ENCODE data around the gene RPL3.

The RPL3 gene

GRCh38 chr22:39268645-39269044 lies 50.8 kb downstream of the RPL3 start:
- no peak overlapping the region for H3K23ac ChIP-seq (ENCODE audit: low read length in 2 of 2)
- H3K14ac ChIP-seq (ENCODE audit: low read length in 2 of 2) = no peak overlapping the region
- H2BK5ac ChIP-seq (ENCODE audit: low read depth, low read length, poor library complexity, severe bottlenecking) = no peak overlapping the region
- H3K4ac ChIP-seq (ENCODE audit: low read depth in 1 of 2, low read length in 2 of 2) = no peak overlapping the region
- no peak overlapping the region for H3K4me2 ChIP-seq (ENCODE audit: low read length, poor library complexity, severe bottlenecking)
- H3K36me3 ChIP-seq (ENCODE audit: control insufficient read depth in 1 of 2, insufficient read depth in 2 of 2, low read depth in 1 of 2, low read length in 2 of 2) = no peaks in the 10 kb centered on the region
- 89% methylated on average over 7 of the region's 7 CpGs for WGBS
- no peak overlapping the region for H2BK12ac ChIP-seq (ENCODE audit: low read length in 2 of 2)
- H2AFZ ChIP-seq (ENCODE audit: low read depth, low read length) = no peak overlapping the region
- DNase-seq = no peak
- H3K4me3 ChIP-seq (ENCODE audit: insufficient read depth in 1 of 2, low read depth in 1 of 2, low read length in 2 of 2) = no peak overlapping the region
- no peaks in the 10 kb centered on the region for H3K9me3 ChIP-seq (ENCODE audit: control insufficient read depth, low read length)
- no peaks in the 10 kb centered on the region for H3K79me1 ChIP-seq (replicated peaks; ENCODE audit: low read length, poor library complexity, severe bottlenecking)
- no peak overlapping the region for H4K8ac ChIP-seq (ENCODE audit: low read length)
- H3K27me3 ChIP-seq (ENCODE audit: control insufficient read depth in 1 of 2, insufficient read depth in 1 of 2, low read length in 2 of 2) = no peaks in the 10 kb centered on the region
- no peak overlapping the region for H3K18ac ChIP-seq (ENCODE audit: low read depth in 1 of 2, low read length in 2 of 2)
- no peak overlapping the region for H2BK15ac ChIP-seq (ENCODE audit: low read depth, poor library complexity, severe bottlenecking)
- H3K4me1 ChIP-seq (ENCODE audit: control insufficient read depth, insufficient read depth, low read depth, low read length) = peaks cover 13% of the 10 kb centered on the region
- no peak overlapping the region for H3K27ac ChIP-seq (ENCODE audit: low read length, poor library complexity, severe bottlenecking)
- H4K91ac ChIP-seq (ENCODE audit: low read length) = no peak overlapping the region
- H2BK120ac ChIP-seq (ENCODE audit: low read depth, low read length) = no peak overlapping the region
- H2AK5ac ChIP-seq (ENCODE audit: low read length, severe bottlenecking) = peak overlapping the region; percentile 15
- no peak overlapping the region for H3K9ac ChIP-seq (ENCODE audit: low read length)

- Histone ChIP-seq H3K79me1 (replicated peaks; ENCODE audit: low read length, poor library complexity, severe bottlenecking) (no peaks in the 10 kb centered on the region), H3K4me2 (ENCODE audit: low read length, poor library complexity, severe bottlenecking) (no peak overlapping the region), H3K18ac (ENCODE audit: low read depth in 1 of 2, low read length in 2 of 2) (no peak overlapping the region), H2BK12ac (ENCODE audit: low read length in 2 of 2) (no peak overlapping the region), H4K8ac (ENCODE audit: low read length) (no peak overlapping the region), H3K9ac (ENCODE audit: low read length) (no peak overlapping the region), H2BK15ac (ENCODE audit: low read depth, poor library complexity, severe bottlenecking) (no peak overlapping the region), H3K27ac (ENCODE audit: low read length, poor library complexity, severe bottlenecking) (no peak overlapping the region), H2BK120ac (ENCODE audit: low read depth, low read length) (no peak overlapping the region), H3K27me3 (ENCODE audit: control insufficient read depth in 1 of 2, insufficient read depth in 1 of 2, low read length in 2 of 2) (no peaks in the 10 kb centered on the region), H2AK5ac (ENCODE audit: low read length, severe bottlenecking) (no peak overlapping the region), H3K14ac (ENCODE audit: low read length in 2 of 2) (no peak overlapping the region), H3K23ac (ENCODE audit: low read length in 2 of 2) (no peak overlapping the region), H3K4ac (ENCODE audit: low read depth in 1 of 2, low read length in 2 of 2) (no peak overlapping the region), H3K36me3 (ENCODE audit: control insufficient read depth in 1 of 2, insufficient read depth in 2 of 2, low read depth in 1 of 2, low read length in 2 of 2) (no peaks in the 10 kb centered on the region), H2AFZ (ENCODE audit: low read depth, low read length) (no peak overlapping the region), H3K4me1 (ENCODE audit: control insufficient read depth, insufficient read depth, low read depth, low read length) (peaks cover 13% of the 10 kb centered on the region), H2BK5ac (ENCODE audit: low read depth, low read length, poor library complexity, severe bottlenecking) (no peak overlapping the region), H4K91ac (ENCODE audit: low read length) (no peak overlapping the region), H3K4me3 (ENCODE audit: insufficient read depth in 1 of 2, low read depth in 1 of 2, low read length in 2 of 2) (no peak overlapping the region), H3K9me3 (ENCODE audit: control insufficient read depth, low read length) (no peaks in the 10 kb centered on the region)
- no peak for DNase-seq
- 95% methylated on average over 7 of the region's 8 CpGs for WGBS
These were observed 51.4 kb downstream of the RPL3 start for GRCh38 chr22:39267974-39268373.

GRCh38 chr22:39266398-39267030 lies 52.9 kb downstream of the RPL3 start:
- H2BK15ac ChIP-seq (ENCODE audit: low read depth, poor library complexity, severe bottlenecking) = no peak overlapping the region
- 74% methylated on average over 12 of the region's 12 CpGs for WGBS

GRCh38 chr22:39265143-39265886 lies 54.1 kb downstream of the RPL3 start:
- H3K9ac ChIP-seq (ENCODE audit: low read length) = no peak overlapping the region
- H3K4me2 ChIP-seq (ENCODE audit: low read length, poor library complexity, severe bottlenecking) = no peak overlapping the region
- no peak overlapping the region for H2BK15ac ChIP-seq (ENCODE audit: low read depth, poor library complexity, severe bottlenecking)
- no peak overlapping the region for H3K27ac ChIP-seq (ENCODE audit: low read length, poor library complexity, severe bottlenecking)
- H2BK120ac ChIP-seq (ENCODE audit: low read depth, low read length) = no peak overlapping the region
- H2BK5ac ChIP-seq (ENCODE audit: low read depth, low read length, poor library complexity, severe bottlenecking) = no peak overlapping the region
- DNase-seq = no peak
- H3K27me3 ChIP-seq (ENCODE audit: control insufficient read depth in 1 of 2, insufficient read depth in 1 of 2, low read length in 2 of 2) = no peaks in the 10 kb centered on the region
- no peak overlapping the region for H4K91ac ChIP-seq (ENCODE audit: low read length)
- H3K4me1 ChIP-seq (ENCODE audit: control insufficient read depth, insufficient read depth, low read depth, low read length) = peaks cover 13% of the 10 kb centered on the region
- WGBS = 92% methylated on average over 23 of the region's 23 CpGs
- no peaks in the 10 kb centered on the region for H3K36me3 ChIP-seq (ENCODE audit: control insufficient read depth in 1 of 2, insufficient read depth in 2 of 2, low read depth in 1 of 2, low read length in 2 of 2)
- H3K23ac ChIP-seq (ENCODE audit: low read length in 2 of 2) = no peak overlapping the region
- H2BK12ac ChIP-seq (ENCODE audit: low read length in 2 of 2) = no peak overlapping the region
- no peak overlapping the region for H2AK5ac ChIP-seq (ENCODE audit: low read length, severe bottlenecking)
- no peak overlapping the region for H3K4ac ChIP-seq (ENCODE audit: low read depth in 1 of 2, low read length in 2 of 2)
- no peak overlapping the region for H2AFZ ChIP-seq (ENCODE audit: low read depth, low read length)
- H3K18ac ChIP-seq (ENCODE audit: low read depth in 1 of 2, low read length in 2 of 2) = no peak overlapping the region
- H3K79me1 ChIP-seq (replicated peaks; ENCODE audit: low read length, poor library complexity, severe bottlenecking) = no peaks in the 10 kb centered on the region
- H3K4me3 ChIP-seq (ENCODE audit: insufficient read depth in 1 of 2, low read depth in 1 of 2, low read length in 2 of 2) = no peak overlapping the region
- H3K14ac ChIP-seq (ENCODE audit: low read length in 2 of 2) = no peak overlapping the region
- peaks cover 8% of the 10 kb centered on the region for H3K9me3 ChIP-seq (ENCODE audit: control insufficient read depth, low read length)
- H4K8ac ChIP-seq (ENCODE audit: low read length) = no peak overlapping the region

More at GRCh38 chr22:39266398-39267030, 52.9 kb downstream of the RPL3 start:
- H3K4me1 ChIP-seq (ENCODE audit: control insufficient read depth, insufficient read depth, low read depth, low read length) = peaks cover 13% of the 10 kb centered on the region
- H2AFZ ChIP-seq (ENCODE audit: low read depth, low read length) = no peak overlapping the region
- H3K18ac ChIP-seq (ENCODE audit: low read depth in 1 of 2, low read length in 2 of 2) = no peak overlapping the region
- no peak overlapping the region for H2BK12ac ChIP-seq (ENCODE audit: low read length in 2 of 2)
- H3K4me2 ChIP-seq (ENCODE audit: low read length, poor library complexity, severe bottlenecking) = no peak overlapping the region
- H3K27ac ChIP-seq (ENCODE audit: low read length, poor library complexity, severe bottlenecking) = no peak overlapping the region
- H2BK5ac ChIP-seq (ENCODE audit: low read depth, low read length, poor library complexity, severe bottlenecking) = no peak overlapping the region
- H3K4me3 ChIP-seq (ENCODE audit: insufficient read depth in 1 of 2, low read depth in 1 of 2, low read length in 2 of 2) = no peak overlapping the region
- peaks cover 4% of the 10 kb centered on the region for H3K9me3 ChIP-seq (ENCODE audit: control insufficient read depth, low read length)
- H3K36me3 ChIP-seq (ENCODE audit: control insufficient read depth in 1 of 2, insufficient read depth in 2 of 2, low read depth in 1 of 2, low read length in 2 of 2) = no peaks in the 10 kb centered on the region
- H3K79me1 ChIP-seq (replicated peaks; ENCODE audit: low read length, poor library complexity, severe bottlenecking) = no peaks in the 10 kb centered on the region
- H3K23ac ChIP-seq (ENCODE audit: low read length in 2 of 2) = no peak overlapping the region
- H2BK120ac ChIP-seq (ENCODE audit: low read depth, low read length) = no peak overlapping the region
- H3K14ac ChIP-seq (ENCODE audit: low read length in 2 of 2) = no peak overlapping the region
- H3K9ac ChIP-seq (ENCODE audit: low read length) = no peak overlapping the region
- H3K4ac ChIP-seq (ENCODE audit: low read depth in 1 of 2, low read length in 2 of 2) = no peak overlapping the region
- H3K27me3 ChIP-seq (ENCODE audit: control insufficient read depth in 1 of 2, insufficient read depth in 1 of 2, low read length in 2 of 2) = no peaks in the 10 kb centered on the region
- H4K91ac ChIP-seq (ENCODE audit: low read length) = no peak overlapping the region
- DNase-seq = peak; percentile 44
- no peak overlapping the region for H4K8ac ChIP-seq (ENCODE audit: low read length)
- no peak overlapping the region for H2AK5ac ChIP-seq (ENCODE audit: low read length, severe bottlenecking)
